ENCODE data around the gene ANXA8. TPM values are rescaled to one million over a fixed set of nuclear protein-coding genes. Genes with fewer than 3 reads are reported as not detected.

Gene ANXA8
- total RNA-seq, 6 donors from 2014 or later = 4.2 to 25.6 (median 10.7) TPM

DNA sequence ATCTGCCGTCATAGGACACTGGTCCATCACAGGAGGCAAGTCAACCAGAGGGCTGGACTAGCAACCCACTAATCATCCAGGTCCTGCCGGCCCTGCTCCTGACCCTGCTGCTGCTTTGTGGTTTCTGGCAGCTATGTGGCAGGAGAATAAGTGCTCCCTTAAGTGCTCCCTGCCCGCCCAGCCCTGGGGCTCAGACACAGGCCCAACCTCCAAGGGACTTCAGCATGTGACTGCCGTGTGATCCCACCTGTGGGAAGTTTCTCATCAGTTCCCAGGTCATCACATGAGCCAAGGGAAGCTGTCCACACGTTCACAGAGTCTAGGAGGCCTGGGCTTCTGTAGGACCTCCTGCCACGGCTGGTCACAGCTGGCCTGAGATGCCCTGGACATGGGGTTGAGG lies 65.6 kb downstream of the ANXA8 start:
- Histone ChIP-seq H3K27me3 (no peaks in the 10 kb centered on the region), H3K4me1 (no peaks in the 10 kb centered on the region), H3K9me3 (no peaks in the 10 kb centered on the region), H3K27ac (no peak overlapping the region), H3K4me3 (no peak overlapping the region), H3K36me3 (no peaks in the 10 kb centered on the region)
- ATAC-seq (ENCODE audit: low FRiP score in 2 of 2) (no peak), DNase-seq (no peak)
- TF ChIP-seq POLR2A (IDR thresholded peaks at IDR 0.05) = no peak
- WGBS, 2 donors = 82% methylated on average over 5 to 6 of the region's 6 CpGs

Small RNA genes within 50 kb of the gene (small RNA-seq; reads per million reads assigned to genes)
- gene AL591684.3 (0 reads per million in 4 donors), gene RNA5SP312 (0 reads per million in 4 donors)

Other genes with a start within 250 kb of the ANXA8 start
- gene GDF10, start 183.9 kb downstream of the ANXA8 start, total RNA-seq = 10 to 100 TPM in 2 of 6 donors, 1 to 10 TPM in 4; 1.8 to 23.4 (median 7.8) TPM
- not detected for gene GDF2, start 161.7 kb downstream of the ANXA8 start, total RNA-seq
- gene RBP3, start 135.8 kb downstream of the ANXA8 start, total RNA-seq = not detected
- gene ZNF488, start 99.8 kb downstream of the ANXA8 start, total RNA-seq = under 1 TPM in 4 of 6 donors, not detected in 2; 0.15 to 0.66 (median 0.28) TPM
- not detected for gene FAM25G, start 7.6 kb upstream of the ANXA8 start, total RNA-seq
- 10 to 100 TPM in 2 of 6 donors, 1 to 10 TPM in 4; 3.6 to 40.9 (median 8.5) TPM for gene AGAP9, start 39.5 kb upstream of the ANXA8 start, total RNA-seq

All from upper lobe of left lung (tissue), 6 donors.